ENCODE data around the gene CELA2A. TPM values are rescaled to one million over a fixed set of nuclear protein-coding genes. Genes with fewer than 3 reads are reported as not detected.
A peak's percentile ranks its signal among the peaks of the same experiment; 100 is the strongest.

CELA2A gene
- polyA plus RNA-seq, 1 donor (not counting 4 experiments of a cell fraction or from before 2014, with no cell fraction given), result not detected

DNA sequence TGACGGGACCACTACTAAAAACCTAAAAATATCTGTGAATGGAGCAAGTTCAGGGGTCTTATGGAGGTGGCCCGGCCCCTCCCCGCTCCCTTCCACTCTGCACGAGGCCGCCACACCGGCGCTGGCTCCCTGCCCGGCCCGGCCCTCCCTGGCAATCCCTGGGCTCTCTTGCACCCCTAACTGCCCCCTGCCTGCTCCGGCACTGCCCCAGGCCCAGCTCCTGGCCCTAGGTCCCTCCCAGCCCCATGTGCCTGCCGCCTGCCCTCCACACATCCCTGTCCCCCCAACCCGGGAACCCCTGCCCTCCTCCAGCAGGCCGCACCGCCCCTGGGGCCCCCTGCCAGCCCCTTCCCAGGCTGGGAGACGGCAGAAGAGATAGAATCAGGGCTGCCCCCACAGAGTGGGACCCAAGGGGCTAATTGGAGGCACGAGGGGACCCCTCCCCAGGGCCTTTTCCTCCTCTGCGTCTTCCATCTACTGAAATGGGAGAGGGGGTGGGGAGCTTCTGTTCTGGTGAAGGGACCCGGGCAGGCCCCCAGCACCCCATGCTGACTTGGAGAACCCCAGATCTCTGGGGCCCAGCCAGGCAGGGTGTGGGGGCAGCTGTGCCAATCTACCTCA lies 27.6 kb upstream of the CELA2A start:
- Histone ChIP-seq H3K9me3 (ENCODE audit: control insufficient read depth, low read depth, low read length) (no peaks in the 10 kb centered on the region), H3K4me3 (ENCODE audit: control insufficient read depth in 2 of 3, extremely low read depth in 1 of 3, insufficient read depth in 2 of 3, low read depth in 1 of 3, low read length in 3 of 3) (no peak overlapping the region), H2AFZ (ENCODE audit: control insufficient read depth, low read length) (no peak overlapping the region), H3K79me2 (ENCODE audit: control insufficient read depth, insufficient read depth, low read length) (peaks cover 18% of the 10 kb centered on the region), H3K4me1 (ENCODE audit: control insufficient read depth, extremely low read depth, insufficient read depth, low read length) (peaks cover 26% of the 10 kb centered on the region), H3K27me3 (ENCODE audit: control insufficient read depth, extremely low read depth, insufficient read depth, low read length) (no peaks in the 10 kb centered on the region), H4K20me1 (ENCODE audit: control insufficient read depth, extremely low read depth, insufficient read depth, low read length) (peaks cover 17% of the 10 kb centered on the region), H3K27ac (ENCODE audit: control insufficient read depth, insufficient read depth, low read length) (no peak overlapping the region), H3K9me1 (ENCODE audit: control insufficient read depth, extremely low read depth, insufficient read depth, low read length) (no peaks in the 10 kb centered on the region), H3K9ac (ENCODE audit: control insufficient read depth, extremely low read depth, insufficient read depth, low read length) (no peak overlapping the region), H3K4me2 (ENCODE audit: control insufficient read depth, extremely low read depth, insufficient read depth, low read depth, low read length) (no peak overlapping the region), H3K36me3 (ENCODE audit: control insufficient read depth in 2 of 2, extremely low read depth in 1 of 2, insufficient read depth in 2 of 2, low read length in 2 of 2) (peaks cover 14 to 31% of the 10 kb centered on the region in 2 experiments)
- TF ChIP-seq EZH2 (IDR thresholded peaks at IDR 0.05; ENCODE audit: low read length), result no peak
- TF ChIP-seq, protein P1, sequence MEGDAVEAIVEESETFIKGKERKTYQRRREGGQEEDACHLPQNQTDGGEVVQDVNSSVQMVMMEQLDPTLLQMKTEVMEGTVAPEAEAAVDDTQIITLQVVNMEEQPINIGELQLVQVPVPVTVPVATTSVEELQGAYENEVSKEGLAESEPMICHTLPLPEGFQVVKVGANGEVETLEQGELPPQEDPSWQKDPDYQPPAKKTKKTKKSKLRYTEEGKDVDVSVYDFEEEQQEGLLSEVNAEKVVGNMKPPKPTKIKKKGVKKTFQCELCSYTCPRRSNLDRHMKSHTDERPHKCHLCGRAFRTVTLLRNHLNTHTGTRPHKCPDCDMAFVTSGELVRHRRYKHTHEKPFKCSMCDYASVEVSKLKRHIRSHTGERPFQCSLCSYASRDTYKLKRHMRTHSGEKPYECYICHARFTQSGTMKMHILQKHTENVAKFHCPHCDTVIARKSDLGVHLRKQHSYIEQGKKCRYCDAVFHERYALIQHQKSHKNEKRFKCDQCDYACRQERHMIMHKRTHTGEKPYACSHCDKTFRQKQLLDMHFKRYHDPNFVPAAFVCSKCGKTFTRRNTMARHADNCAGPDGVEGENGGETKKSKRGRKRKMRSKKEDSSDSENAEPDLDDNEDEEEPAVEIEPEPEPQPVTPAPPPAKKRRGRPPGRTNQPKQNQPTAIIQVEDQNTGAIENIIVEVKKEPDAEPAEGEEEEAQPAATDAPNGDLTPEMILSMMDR (optimal IDR thresholded peaks at IDR 0.05 in 1 of 3, IDR thresholded peaks at IDR 0.05 in 1 of 3, conservative IDR thresholded peaks at IDR 0.05 in 1 of 3; ENCODE audit: extremely low read depth in 1 of 3, insufficient read depth in 2 of 3, low read length in 3 of 3), result no peak
- DNase-seq (ENCODE audit: low read depth, low spot score) (no peak), FAIRE-seq (no peak)
- dilution Hi-C loops (cut with MboI; ENCODE audit: extremely low pct_ligation_motif_present, low sequenced_read_pairs), result no loop called here

DNA sequence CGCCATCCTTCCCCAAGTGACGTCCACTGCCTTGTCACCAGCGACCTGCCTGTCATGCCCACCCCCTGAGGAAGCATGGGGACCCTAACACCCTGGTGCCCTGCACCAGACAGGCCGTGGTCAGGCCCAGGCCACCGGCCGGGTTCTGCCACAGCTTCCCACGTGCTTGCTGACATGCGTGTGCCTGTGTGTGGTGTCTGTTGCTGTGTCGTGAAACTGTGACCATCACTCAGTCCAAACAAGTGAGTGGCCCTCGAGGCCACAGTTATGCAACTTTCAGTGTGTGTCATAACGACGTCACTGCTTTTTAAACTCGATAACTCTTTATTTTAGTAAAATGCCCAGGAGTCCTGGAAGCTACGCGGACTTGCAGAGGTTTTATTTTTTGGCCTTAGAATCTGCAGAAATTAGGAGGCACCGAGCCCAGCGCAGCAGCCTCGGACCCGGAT lies 26.8 kb upstream of the CELA2A start:
- Histone ChIP-seq H3K27me3 (ENCODE audit: control insufficient read depth, extremely low read depth, insufficient read depth, low read length) (no peaks in the 10 kb centered on the region), H3K9me1 (ENCODE audit: control insufficient read depth, extremely low read depth, insufficient read depth, low read length) (no peaks in the 10 kb centered on the region), H3K4me2 (ENCODE audit: control insufficient read depth, extremely low read depth, insufficient read depth, low read depth, low read length) (no peak overlapping the region), H3K27ac (ENCODE audit: control insufficient read depth, insufficient read depth, low read length) (peak overlapping the region; percentile 20), H3K4me1 (ENCODE audit: control insufficient read depth, extremely low read depth, insufficient read depth, low read length) (peaks cover 22% of the 10 kb centered on the region), H4K20me1 (ENCODE audit: control insufficient read depth, extremely low read depth, insufficient read depth, low read length) (peaks cover 12% of the 10 kb centered on the region), H3K79me2 (ENCODE audit: control insufficient read depth, insufficient read depth, low read length) (peaks cover 10% of the 10 kb centered on the region), H3K9me3 (ENCODE audit: control insufficient read depth, low read depth, low read length) (no peaks in the 10 kb centered on the region), H3K4me3 (ENCODE audit: control insufficient read depth in 2 of 3, extremely low read depth in 1 of 3, insufficient read depth in 2 of 3, low read depth in 1 of 3, low read length in 3 of 3) (no peak overlapping the region), H3K36me3 (ENCODE audit: control insufficient read depth in 2 of 2, extremely low read depth in 1 of 2, insufficient read depth in 2 of 2, low read length in 2 of 2) (peaks cover 14 to 31% of the 10 kb centered on the region in 2 experiments), H3K9ac (ENCODE audit: control insufficient read depth, extremely low read depth, insufficient read depth, low read length) (no peak overlapping the region), H2AFZ (ENCODE audit: control insufficient read depth, low read length) (no peak overlapping the region)
- dilution Hi-C loops (cut with MboI; ENCODE audit: extremely low pct_ligation_motif_present, low sequenced_read_pairs), result no loop called here
- no peak for TF ChIP-seq EZH2 (IDR thresholded peaks at IDR 0.05; ENCODE audit: low read length)
- TF ChIP-seq, protein P1 (optimal IDR thresholded peaks at IDR 0.05 in 1 of 3, IDR thresholded peaks at IDR 0.05 in 1 of 3, conservative IDR thresholded peaks at IDR 0.05 in 1 of 3; ENCODE audit: extremely low read depth in 1 of 3, insufficient read depth in 2 of 3, low read length in 3 of 3), result no peak
- no peak for DNase-seq (ENCODE audit: low read depth, low spot score)
- FAIRE-seq, result no peak

Measured in keratinocyte (primary cell).